NCI-H2107 treated with DMSO at 0.1 percent for 48 hours (cell line): ENCODE results near the gene ZNF462.
"Not testable (repeated sequence)": the region's sequence is repeated elsewhere in the genome, so short reads cannot be mapped to it uniquely, and the experiment has no call there.

ENCODE experiments used
- DNase-seq: peaks from one replicate; lab custom pipeline; 2025; ENCODE audit not compliant: unreplicated experiment; lab: John Stamatoyannopoulos, UW

Gene ZNF462

GRCh38 chr9:106960258-106960657, 97.3 kb downstream of the ZNF462 start:
- no peak for DNase-seq

GRCh38 chr9:106961623-106962022, 98.7 kb downstream of the ZNF462 start:
- DNase-seq: no peak

- no peak for DNase-seq
Observed at GRCh38 chr9:106962122-106962521, 99.2 kb downstream of the ZNF462 start.

- DNase-seq: no peak
Observed at GRCh38 chr9:106962615-106963363, 99.8 kb downstream of the ZNF462 start.

GRCh38 chr9:106963684-106964083, 100.7 kb downstream of the ZNF462 start:
- no peak for DNase-seq

GRCh38 chr9:106964329-106964728, 101.4 kb downstream of the ZNF462 start:
- no peak for DNase-seq

GRCh38 chr9:106964822-106965525, 102.0 kb downstream of the ZNF462 start:
- DNase-seq: no peak

GRCh38 chr9:106966481-106966880, 103.5 kb downstream of the ZNF462 start:
- no peak for DNase-seq

- DNase-seq: peak; percentile 45
Observed at GRCh38 chr9:106969696-106970095, 106.7 kb downstream of the ZNF462 start.

- no peak for DNase-seq
Observed at GRCh38 chr9:106970219-106970975, 107.4 kb downstream of the ZNF462 start.

- no peak for DNase-seq
Observed at GRCh38 chr9:106970976-106971457, 108.1 kb downstream of the ZNF462 start.

- DNase-seq: no peak
Observed at GRCh38 chr9:106972082-106972481, 109.1 kb downstream of the ZNF462 start.

GRCh38 chr9:106974341-106974740, 111.4 kb downstream of the ZNF462 start:
- DNase-seq: no peak

GRCh38 chr9:106976772-106977171, 113.8 kb downstream of the ZNF462 start:
- DNase-seq: no peak

GRCh38 chr9:106980551-106981101, 117.7 kb downstream of the ZNF462 start:
- no peak for DNase-seq

- no peak for DNase-seq
Observed at GRCh38 chr9:106981396-106982287, 118.7 kb downstream of the ZNF462 start.

- DNase-seq: no peak
Observed at GRCh38 chr9:106982636-106983035, 119.7 kb downstream of the ZNF462 start.

GRCh38 chr9:106983346-106983745, 120.4 kb downstream of the ZNF462 start:
- DNase-seq: no peak

GRCh38 chr9:106989904-106990303, 126.9 kb downstream of the ZNF462 start:
- DNase-seq: not testable (repeated sequence)

GRCh38 chr9:106992186-106992585, 129.2 kb downstream of the ZNF462 start:
- DNase-seq: no peak
